Activated CD8-positive, alpha-beta memory T cell treated with anti-CD3 and anti-CD28 coated beads for 24 hours (primary cell): ENCODE data around the gene ST3GAL3.

Experiments used
- DNase-seq: peaks from one replicate; pipeline ENCODE4 v3.0.0-alpha.2; 2020

Gene ST3GAL3

DNA sequence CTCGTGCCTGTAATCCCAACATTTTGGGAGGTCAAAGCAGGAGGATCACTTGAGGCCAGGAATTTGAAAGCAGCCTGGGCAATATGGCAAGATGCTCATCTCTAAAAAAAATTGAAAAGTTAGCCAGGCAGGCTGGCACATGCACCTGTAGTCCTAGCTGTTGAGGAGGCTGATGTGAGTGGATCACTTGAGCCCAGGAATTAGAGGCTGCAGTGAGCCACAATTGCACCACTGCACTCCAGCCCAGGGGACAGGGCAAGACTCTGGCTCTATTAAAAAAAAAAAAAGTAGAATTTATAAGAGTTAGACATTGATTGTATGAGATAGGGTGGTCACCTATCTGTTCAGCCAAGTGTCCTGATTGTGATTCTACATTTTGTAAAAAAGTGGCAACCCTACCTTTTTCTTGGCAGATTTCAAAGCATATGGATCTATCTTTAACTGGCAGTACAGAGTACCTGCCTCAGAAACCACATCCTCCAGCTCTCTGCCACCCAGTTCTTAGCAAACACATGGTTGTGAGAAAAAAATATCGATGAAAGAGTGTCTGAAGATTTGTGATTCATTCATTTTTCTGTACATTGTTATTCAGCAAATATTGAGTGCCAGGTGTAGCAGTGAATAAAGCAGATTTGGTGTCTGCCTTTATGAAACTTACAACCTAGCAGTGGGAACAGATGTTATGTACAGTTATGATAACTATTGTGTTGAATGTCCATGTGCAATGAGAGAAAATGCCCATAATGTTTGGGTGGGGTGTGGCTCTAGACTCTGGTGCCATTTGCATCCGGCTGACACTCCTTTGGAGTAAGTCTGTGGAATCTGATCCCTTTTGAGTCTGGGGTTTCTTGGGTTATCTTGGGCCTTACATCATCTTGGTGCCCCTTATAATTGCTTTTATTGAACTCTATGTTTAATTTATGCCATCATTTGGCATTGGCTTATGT, 82.5 kb downstream of the ST3GAL3 start:
- no peak for DNase-seq

DNA sequence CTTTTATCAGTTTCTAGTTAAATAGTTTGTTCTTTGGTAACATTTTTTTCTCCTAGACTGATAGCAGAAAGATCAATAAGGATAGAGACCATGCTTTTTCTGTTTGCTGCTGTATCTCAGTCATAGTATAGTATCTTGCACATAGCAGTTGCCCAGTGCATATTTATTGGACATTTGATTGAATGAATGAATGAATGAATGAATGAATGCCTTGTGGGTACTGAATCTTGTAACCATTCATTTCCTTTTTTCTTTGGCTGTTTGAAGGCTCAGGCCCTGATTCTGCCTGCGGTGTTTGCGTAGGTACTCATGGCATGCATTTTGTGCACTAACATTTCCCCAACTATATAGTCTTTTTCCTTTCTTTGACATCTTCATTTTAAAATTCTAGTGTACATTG, 83.9 kb downstream of the ST3GAL3 start:
- DNase-seq = no peak

DNA sequence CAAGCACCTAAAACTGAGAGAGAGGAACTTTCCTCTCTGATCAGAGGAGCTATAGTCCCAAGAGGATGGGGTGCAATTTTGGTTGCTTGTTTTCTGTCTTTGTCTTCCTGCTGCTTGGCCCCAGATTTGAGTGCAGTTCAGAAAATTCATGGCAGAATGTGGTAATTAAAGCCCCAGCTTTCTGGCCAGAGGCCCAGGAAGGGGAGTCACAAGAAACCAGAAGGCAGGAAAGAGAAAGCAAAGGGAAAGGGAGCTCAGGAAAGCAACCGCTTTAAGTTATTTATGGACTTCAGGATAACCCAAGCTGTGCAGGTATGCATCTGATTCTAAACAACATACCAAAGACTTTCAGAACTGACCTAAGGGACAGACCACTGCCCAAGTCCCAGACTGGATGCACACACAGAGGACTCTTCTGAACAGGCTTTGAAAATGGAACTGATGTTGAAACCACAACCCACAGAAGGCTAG, 88.8 kb downstream of the ST3GAL3 start:
- no peak for DNase-seq

DNA sequence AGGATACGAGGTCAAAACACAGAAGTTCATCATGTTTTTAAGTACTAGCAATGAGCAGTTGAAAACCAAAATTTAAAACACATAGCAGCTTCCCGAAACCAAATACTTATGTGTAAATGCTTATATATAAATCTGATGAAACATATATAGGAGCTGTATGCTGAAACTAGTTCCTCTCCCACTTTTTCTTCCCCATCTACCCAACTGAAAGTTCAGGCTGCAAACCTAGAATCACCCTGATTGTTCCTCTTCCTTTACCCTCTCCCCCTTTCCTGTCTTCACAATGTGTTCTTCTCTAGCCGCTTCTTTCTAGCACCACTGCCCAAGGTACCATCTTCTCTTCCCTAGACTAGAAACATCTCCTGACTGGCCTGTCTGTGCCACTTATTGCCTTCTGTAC, 90.6 kb downstream of the ST3GAL3 start:
- DNase-seq = no peak

DNA sequence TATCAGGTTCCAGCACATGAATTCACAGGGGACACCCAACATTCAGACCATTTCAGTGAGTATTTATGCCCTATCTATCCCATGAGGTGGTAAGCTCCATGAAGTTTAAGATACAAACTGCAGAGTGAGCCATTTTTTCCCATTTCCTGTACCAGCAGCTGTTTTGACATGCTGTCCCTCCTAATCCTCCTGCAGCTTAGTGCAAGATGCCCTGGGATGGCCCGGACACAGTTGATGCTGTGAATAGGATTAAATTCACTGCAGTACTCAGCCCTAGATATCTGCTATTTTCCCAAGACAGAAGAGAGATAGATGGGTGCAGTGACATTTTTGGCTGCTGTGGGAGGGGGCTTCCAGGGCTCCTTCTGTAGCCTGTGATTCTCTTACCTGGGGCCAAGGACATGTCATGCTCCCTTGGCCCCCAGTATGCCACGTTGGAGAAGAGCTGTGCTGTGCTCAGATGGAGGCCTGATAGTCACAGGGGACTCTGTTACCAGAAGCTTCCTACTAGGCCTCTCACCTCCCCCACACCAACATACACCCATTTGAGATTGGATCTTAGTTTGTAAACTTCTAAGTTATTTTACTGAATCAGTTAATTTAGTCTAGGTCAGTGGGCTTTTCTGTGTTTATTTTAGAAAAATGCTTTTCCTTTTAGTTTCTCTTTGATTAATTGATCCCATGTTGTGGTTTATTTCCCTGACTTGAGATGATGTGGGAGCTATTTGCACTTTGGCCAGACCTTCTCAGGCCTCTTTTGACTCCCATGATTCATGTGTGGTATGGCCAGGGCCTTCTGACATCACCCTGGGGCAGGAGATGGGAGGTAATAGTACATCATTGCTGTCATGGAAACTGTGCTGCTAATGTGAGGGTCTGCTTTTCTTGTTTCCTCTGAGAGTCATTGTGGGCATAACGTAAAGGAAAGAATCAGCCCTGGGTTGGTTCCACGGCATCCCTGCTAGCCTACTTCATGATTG, 92.6 kb downstream of the ST3GAL3 start:
- DNase-seq = no peak

DNA sequence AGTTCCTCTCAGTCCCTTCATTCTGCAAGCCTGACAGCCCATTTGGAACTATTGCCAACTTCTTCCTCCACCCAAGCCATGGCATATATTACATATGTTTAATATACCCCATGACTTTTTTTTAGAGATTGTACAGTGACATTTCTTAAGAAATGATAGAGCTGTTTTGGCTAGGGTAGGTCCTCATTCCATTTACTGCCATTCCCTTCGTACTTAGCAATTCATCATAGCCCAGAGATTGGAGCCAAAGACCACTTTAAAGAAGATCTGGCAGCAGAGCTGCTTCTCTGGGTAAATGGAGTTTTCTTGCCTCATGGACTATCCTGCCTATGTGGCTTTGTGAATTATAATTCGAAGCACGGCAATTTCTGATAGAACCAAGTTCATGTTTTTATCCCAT, 93.4 kb downstream of the ST3GAL3 start:
- DNase-seq = no peak

DNA sequence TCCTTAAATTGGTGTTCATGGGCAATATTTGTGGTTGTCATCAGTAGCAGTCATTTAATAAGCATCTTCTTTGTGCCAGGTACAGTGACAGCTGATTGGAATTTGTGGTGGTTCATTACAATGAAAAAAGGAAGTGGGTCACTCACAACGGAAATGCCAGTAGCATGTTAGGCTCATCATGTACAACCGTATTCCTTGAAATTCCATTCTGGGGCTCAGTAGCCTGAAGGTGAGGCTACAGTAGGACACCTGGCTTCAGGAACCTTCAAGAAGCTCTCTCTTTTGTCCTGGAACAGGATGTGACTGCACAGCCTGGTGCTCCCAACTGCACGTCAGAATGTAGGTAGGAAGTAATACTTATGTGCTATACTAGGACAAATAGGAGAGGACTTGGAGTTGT, 93.9 kb downstream of the ST3GAL3 start:
- no peak for DNase-seq

DNA sequence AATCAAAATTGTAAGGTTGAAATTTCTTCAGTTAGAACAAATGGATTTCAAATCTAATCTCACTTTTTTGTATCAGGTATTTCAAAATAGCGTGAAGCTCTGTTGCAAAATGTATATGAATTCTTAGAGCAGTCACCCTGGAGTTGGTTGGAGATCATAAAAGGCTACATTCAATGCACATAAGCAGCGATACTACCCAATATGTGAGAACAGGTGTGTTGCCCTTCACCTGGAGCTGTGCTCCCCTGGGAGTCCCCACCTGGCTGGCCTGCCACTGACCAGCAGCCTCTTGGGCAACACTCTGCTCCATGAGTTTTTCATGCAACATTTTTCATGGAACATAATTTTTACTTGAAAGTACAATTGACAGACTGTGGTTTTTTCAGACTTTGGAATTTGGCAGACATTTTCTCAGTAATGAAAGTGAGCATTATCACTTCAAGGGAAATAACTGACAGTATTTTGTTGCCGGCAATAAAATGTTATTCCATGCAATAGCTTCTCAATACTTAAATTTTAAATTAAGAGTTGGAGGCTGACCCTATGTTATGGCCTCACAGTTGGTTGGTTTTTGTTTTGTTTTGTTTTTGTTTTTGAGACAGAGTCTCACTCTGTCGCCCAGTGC, 95.1 kb downstream of the ST3GAL3 start:
- no peak for DNase-seq

DNA sequence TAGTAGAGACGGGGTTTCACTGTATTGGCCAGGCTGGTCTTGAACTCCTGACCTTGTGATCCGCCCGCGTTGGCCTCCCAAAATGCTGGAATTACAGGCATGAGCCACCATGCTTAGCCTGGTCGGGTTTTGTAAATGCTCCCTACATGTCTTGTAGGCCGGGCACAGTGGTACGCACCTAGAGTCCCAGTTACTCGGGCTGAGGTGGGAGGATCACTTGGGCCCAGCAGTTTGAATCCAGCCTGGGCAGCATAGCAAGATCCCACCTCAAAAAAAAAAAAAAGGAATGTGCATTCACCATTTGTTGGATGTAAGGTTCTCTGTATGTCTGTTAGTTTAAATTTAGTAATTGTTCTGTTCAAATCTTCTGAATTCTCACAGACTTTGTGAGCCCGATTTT, 95.8 kb downstream of the ST3GAL3 start:
- no peak for DNase-seq

DNA sequence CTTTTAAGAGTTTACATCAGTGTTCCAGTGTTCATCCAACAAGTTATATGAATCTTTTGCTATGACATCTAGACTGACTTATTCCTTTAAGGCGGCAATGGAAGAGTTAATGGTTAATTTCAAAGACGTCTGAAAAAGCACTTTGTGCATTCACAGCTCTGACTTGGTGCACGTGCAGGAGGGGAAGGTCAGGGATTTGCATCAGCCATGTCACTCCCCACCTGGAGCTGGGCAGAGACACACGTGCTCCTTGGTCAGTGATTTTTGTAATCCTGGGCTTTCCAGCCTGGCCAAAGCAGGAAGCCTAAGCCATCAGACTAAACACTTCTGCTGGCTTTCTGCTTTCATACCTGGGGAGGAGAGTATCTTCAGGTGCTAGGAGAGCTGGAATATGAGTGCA, 96.3 kb downstream of the ST3GAL3 start:
- DNase-seq = no peak

DNA sequence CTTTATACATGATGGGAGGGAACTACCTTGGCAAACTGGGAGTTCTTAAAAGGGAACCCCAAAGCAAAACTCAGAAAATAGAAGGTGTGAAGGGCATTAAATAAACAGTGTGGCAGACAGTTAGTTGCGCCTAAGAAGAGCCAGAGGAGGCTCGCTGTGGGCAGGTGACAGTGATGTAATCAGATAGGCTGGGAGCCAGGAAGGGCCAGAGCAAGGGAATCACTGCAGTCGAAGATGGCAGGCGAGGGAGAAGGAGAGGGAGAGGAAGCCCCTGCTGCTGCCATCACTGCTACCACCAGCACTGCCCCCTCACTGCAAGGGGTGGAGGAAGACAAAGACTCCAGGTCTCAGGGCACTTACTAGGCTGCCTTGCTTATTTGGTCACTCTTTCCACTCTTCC, 97.2 kb downstream of the ST3GAL3 start:
- no peak for DNase-seq

DNA sequence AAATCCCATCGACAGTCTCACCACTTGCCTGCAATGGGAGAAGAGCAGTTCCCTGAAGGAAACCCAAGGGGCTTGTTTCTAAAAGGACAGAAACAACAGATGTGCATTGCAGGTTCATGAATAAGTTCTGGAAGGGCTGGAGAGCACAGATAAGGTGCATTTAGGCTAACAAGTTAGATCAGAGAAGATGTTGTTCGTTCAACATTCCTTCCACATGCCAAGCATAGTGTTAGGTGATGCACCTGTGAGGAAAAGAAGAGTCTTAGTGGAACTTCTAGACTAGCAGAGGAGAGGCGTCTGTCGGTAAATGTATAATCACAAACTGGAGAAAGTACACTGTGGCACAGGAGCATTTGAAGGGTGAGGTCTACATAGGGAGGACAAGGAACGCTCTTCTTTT, 98.0 kb downstream of the ST3GAL3 start:
- DNase-seq = no peak

DNA sequence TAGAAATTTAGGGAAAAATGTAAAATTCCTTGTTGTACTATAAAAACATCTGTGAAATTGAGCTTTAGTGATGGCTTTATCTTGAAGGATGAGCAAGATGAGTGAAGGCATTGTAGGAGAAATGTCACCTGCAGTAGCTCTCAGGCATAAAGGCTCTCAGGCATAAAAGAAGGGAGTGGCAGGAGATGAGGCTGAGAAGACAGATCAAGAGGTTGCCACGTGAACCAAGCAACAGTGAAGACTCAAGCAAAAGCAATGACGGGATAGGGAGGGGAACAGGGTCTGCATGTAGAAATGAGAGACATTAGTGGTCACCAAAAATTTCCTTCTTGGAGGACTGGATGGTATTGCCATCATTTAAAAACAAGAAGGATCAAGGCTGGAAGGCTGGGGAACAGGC, 98.8 kb downstream of the ST3GAL3 start:
- DNase-seq = no peak

DNA sequence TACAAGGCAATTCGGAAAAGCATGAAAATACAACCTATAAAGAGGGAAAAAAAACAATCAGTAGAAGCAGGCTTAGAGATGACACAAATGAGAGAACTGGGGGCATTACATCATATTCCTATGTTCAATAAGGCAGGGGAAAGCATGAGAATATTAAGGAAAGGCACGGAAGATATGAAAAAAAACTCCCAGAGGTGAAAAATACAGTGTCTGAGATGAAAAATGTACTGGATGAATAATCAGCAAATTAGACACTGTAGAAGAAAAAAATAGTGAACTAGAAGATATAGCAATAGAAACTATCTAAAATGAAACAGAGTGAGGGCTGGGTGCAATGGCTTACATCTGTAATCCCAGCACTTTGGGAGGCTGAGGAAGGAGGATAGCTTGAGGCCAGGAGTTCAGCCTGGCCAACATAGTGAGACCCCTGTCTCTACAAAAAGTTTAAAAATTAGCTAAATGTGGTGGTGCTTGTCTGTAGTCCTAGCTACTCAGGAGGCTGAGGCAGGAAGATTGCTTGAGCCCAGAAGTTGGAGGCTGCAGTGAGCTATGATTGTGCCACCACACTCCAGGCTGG, 101.8 kb downstream of the ST3GAL3 start:
- DNase-seq = no peak

DNA sequence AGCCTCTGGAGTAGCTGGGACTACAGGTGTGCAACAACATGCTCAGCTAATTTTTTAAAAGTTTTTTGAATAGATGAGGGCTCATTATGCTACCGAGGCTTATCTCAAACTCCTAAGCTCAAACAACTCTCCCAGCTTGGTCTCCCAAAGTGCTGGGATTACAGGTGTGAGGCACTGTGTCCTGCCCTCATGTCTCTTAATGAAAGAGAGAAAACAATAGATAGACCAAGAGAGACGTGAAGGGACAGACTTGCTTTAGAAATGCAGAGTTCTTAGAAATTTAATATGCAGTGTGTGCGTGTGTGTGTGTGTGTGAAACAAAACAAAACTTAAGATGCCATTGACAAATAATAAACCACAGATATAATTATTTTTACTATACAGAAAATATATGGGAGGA, 105.2 kb downstream of the ST3GAL3 start:
- no peak for DNase-seq

DNA sequence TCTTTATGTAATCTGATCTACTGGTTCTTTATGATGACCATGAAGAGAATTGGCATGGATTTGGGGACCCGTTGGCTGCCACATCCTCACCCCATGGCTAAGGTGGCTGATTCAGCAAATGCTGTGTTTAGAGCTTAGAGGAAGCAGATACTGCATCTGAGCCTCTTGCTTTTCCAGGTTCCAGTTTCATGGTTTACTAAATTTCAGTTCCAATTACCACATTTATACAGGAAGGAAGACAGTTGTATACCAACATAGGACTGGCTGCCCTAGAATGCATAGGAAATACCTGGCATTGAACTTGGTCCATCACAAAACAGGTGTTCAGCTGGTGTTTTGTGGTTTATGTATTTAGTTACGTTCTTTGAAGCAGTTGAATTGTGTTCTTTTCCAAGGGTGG, 107.1 kb downstream of the ST3GAL3 start:
- no peak for DNase-seq

DNA sequence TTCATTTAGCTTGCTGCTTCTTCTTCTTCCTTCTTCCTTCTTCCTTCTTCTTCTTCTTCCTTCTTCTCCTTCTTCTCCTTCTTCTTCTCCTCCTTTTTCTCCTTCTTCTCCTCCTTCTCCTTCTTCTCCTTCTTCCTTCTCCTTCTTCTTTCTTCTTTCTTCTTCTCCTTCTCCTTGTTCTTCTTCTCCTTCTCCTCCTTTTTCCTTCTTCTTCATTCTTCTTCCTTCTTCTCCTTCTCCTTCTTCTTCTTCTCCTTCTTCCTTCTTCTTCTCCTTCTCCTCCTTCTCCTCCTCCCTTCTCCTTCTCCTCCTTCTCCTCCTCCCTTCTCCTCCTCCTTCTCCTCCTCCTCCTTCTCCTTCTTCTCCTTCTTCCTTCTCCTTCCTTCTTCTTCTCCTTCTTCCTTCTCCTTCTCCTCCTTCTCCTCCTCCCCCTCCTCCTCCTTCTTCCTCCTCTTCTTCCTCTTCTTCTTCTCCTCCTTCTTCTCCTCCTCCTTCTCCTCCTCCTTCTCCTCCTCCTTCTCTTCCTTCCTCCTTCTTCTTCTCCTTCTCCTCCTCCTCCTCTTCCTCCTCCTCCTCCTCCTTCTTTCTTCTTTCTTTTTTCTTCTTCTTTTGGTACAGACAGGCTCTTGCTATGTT, 110.1 kb downstream of the ST3GAL3 start:
- no peak for DNase-seq

DNA sequence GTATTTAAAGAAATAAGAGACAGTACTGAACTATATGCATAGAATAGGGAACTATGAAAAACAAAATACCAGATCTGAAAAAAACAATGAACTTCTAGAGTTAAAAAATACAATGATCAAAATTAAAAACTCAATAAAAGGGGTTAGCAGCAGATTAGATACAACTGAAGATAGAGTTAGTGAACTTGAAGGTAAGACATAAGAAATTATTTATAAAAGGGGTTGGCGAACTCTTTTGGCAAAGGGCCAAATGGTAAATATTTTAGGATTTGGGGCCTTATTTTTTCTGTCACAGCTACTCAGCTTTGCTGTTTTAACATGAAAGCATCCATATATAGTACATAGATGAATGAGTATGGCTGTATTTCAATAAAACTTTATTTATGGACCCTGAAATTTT, 111.4 kb downstream of the ST3GAL3 start:
- DNase-seq = no peak

DNA sequence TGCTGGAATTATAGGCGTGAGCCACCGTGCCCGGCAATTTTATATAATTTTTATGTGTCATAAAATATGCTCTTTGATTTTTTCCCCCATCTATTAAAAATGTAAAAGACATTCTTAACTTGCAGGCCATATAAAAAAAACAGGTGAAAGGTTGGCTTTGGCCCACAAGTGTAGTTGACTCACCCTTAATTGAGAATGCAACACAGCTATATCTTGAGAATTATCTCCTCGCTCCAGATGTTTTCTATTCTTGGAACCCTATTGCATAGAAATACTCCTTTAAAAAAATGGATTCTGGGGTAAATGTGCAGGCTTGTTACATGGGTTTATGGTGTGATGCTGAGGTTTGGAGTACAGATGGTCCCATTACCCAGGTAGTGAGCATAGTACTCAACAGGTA, 112.0 kb downstream of the ST3GAL3 start:
- DNase-seq = no peak

DNA sequence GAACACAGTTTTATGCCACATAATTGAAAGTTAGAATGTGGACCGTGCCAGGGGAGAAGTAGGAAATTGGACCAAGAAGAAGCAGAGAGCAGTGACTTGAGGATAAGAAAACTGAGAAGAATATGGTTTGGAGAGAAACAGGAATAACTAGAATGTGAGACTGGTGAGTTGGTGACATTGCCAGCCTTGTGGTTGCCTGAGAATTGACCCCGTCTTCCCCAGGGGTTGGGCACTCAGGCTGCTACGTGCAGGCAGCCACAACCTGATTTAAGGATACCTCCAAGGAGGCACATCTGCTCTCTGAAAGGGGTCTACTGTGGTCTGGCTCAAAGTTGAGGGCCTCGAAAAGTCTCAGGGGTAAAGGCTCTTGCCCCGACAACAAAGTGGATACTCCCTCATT, 114.1 kb downstream of the ST3GAL3 start:
- no peak for DNase-seq

DNA sequence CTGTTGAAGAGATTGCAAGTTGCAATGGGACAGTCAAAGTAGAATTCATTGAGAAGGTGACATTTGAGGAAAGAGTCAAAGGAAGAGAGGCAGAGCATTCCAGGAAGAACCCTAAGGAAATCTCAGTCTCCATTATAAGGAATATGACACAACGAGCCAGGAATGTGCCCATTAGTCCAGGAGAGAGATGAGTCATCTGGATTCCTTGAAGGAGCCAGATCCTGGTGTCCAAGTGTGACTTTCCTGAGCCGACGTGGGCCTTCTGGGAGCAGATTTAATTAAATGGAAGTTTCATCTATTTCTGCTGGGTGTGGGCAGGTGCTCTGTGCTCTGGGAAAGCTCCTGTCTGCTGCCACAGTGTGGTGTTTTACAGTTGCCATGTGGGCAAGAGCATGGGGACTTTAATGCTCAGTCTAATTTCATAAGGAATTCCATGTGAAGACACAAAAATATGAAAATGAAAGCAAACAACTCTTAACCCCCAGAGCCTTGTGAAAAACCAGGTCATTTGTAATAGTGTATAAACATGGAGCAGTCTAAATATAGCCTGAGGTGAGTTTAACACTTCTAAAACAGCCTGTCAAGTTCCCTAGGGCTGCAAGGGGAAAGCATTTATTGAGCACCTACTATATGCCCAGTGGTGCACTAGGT, 114.8 kb downstream of the ST3GAL3 start:
- DNase-seq = no peak

DNA sequence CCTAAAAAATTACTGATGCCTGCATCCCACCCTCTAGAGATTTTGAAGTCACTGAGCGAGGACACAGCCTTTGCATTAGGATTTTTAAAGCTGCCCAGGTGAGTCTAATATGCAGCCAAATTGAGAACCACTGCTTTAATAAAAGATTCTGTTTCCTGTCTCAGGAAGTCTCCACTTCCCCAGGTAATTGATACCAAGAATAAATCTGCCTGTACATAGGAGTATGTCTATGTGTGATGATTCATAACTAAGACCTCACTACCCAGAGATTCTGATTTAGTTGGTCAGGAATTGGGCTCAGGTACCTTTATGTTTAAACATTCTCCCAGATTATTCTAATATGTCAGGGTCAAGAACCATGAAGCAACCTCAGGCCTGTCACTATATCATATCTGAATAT, 117.5 kb downstream of the ST3GAL3 start:
- no peak for DNase-seq
